Caco-2 (cell line): Measurements from ENCODE around the gene STK10. TPM values are rescaled to one million over a fixed set of nuclear protein-coding genes. Genes with fewer than 3 reads are reported as not detected.

Experiments used
- BruUV-seq: library from RNA; stranded (reverse); fragments of 400-500 nt; replicated peaks from 2 replicates; lab custom pipeline; 2021; lab: Mats Ljungman, UMichigan
- CTCF ChIA-PET: fragments of 300-600 bp; sonication (Branson Sonifier 250); formaldehyde crosslinking; loops from one replicate; lab custom pipeline; 2022; ENCODE audit warnings: antibody characterized with exemption; lab: Charles Lee
- POLR2A ChIA-PET: fragments of 300-600 bp; sonication (Branson Sonifier 250); formaldehyde crosslinking; loops from one replicate; lab custom pipeline; 2022; ENCODE audit warnings: antibody characterized with exemption; lab: Charles Lee
- DNase-seq, 2 experiments: peaks; one replicate each; pipeline versions ENCODE4 v3.0.0 to v3.0.0-alpha.2; 2020 to 2022
- H3K27me3 ChIP-seq: replicated peaks from 2 replicates; pipeline ENCODE4 v1.6.0; 2011; ENCODE audit warnings: low read length; ENCODE audit not compliant: control insufficient read depth, insufficient read depth
- H3K36me3 ChIP-seq: 2 replicates; pipeline ENCODE4 v1.5.1; 2011; ENCODE audit warnings: low read length; ENCODE audit not compliant: control insufficient read depth, insufficient read depth
- H3K4me1 ChIP-seq: fragments of 250-450 bp; sonication (Bioruptor Pico); 2 replicates; pipeline ENCODE4 v1.5.1; 2020; ENCODE audit warnings: mild to moderate bottlenecking
- H3K4me3 ChIP-seq: 2 replicates; pipeline ENCODE4 v1.5.1; 2011; ENCODE audit warnings: low read depth, mild to moderate bottlenecking, control low read depth, low read length
- H3K9me3 ChIP-seq: fragments of 250-450 bp; sonication (Bioruptor Pico); 2 replicates; pipeline ENCODE4 v1.5.1; 2020; ENCODE audit warnings: mild to moderate bottlenecking, moderate library complexity
- H3K27ac Mint-ChIP-seq: one replicate; pipeline ENCODE4 v1.8.0; 2022; ENCODE audit warnings: mixed read lengths; ENCODE audit not compliant: unreplicated experiment
- H3K27me3 Mint-ChIP-seq: one replicate; pipeline ENCODE4 v1.8.0; 2022; ENCODE audit warnings: mixed read lengths; ENCODE audit not compliant: insufficient read depth, unreplicated experiment
- H3K36me3 Mint-ChIP-seq: one replicate; pipeline ENCODE4 v1.8.0; 2022; ENCODE audit warnings: mild to moderate bottlenecking, mixed read lengths; ENCODE audit not compliant: insufficient read depth, unreplicated experiment
- H3K4me1 Mint-ChIP-seq: one replicate; pipeline ENCODE4 v1.8.0; 2022; ENCODE audit warnings: low read depth, mixed read lengths; ENCODE audit not compliant: unreplicated experiment
- H3K4me3 Mint-ChIP-seq: one replicate; pipeline ENCODE4 v1.8.0; 2022; ENCODE audit warnings: mild to moderate bottlenecking, moderate library complexity, mixed read lengths; ENCODE audit not compliant: unreplicated experiment
- H3K9me3 Mint-ChIP-seq: one replicate; pipeline ENCODE4 v1.8.0; 2022; ENCODE audit warnings: mixed read lengths; ENCODE audit not compliant: unreplicated experiment
- intact Hi-C: fragments of 100-400 bp; cut with micrococcal nuclease; formaldehyde crosslinking; loops from one replicate; pipeline ENCODE4 v1.10.0; 2022; ENCODE audit not compliant: unreplicated experiment
- total RNA-seq: library from RNA; stranded (reverse); gene quantifications from 2 replicates; pipeline ENCODE4 v1.2.3, GENCODE V29; 2022
- TF ChIP-seq, protein P1 (sequence below), 2 experiments: fragments of 200-600 bp in 1 of 2; IDR thresholded peaks; 1 replicate in 1 of 2; 2 replicates in 1 of 2; pipeline versions ENCODE4 v1.5.1 to v1.8.0; 2011 to 2022; ENCODE audit warnings: antibody characterized with exemption in 1 of 2, control low read depth in 1 of 2, inconsistent platforms in 1 of 2, low read depth in 1 of 2, low read length in 1 of 2, mild to moderate bottlenecking in 1 of 2, moderate library complexity in 1 of 2; ENCODE audit not compliant: insufficient read depth in 1 of 2, severe bottlenecking in 1 of 2, unreplicated experiment in 1 of 2

Gene STK10
- total RNA-seq, 1 experiment from 2014 or later: 10.3 TPM

DNA sequence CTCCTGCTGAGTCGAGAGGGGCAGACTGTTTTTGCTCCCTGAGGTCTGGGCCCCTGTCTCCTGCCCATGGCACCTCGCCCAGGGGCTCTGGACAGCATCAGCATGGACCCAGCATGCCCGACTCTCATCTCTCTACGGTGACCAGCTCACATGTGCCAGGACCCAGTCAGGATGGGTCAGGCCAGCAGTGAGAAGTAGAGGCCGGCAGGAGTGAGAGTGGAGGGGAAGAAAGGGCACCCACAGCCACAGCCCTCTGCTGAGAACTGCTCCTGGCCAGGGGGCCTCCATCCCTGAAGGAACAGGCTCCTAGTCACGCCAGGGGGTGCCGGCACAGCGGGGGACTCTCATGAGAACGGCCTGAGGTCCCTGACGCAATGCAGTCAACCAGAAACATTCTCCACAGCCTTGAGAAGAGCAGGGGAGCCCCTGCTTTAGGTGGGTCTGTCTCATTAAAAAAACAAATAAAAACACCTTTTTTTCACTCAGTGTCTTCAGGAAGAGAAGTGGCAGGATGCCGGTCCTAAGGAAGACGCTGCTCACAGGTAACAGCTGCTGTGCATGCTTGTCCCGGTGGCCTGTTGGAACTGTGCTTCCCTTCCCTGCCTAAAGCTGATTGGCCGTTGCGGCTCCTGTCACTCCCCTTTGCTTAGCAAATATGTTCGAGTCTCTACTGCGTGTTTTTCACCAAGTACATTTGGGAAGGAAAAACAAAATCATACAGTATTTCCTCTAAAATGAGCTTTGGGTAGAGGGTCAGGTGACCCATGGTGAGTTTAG lies 95.9 kb downstream of the STK10 start:
- TF ChIP-seq, protein P1, sequence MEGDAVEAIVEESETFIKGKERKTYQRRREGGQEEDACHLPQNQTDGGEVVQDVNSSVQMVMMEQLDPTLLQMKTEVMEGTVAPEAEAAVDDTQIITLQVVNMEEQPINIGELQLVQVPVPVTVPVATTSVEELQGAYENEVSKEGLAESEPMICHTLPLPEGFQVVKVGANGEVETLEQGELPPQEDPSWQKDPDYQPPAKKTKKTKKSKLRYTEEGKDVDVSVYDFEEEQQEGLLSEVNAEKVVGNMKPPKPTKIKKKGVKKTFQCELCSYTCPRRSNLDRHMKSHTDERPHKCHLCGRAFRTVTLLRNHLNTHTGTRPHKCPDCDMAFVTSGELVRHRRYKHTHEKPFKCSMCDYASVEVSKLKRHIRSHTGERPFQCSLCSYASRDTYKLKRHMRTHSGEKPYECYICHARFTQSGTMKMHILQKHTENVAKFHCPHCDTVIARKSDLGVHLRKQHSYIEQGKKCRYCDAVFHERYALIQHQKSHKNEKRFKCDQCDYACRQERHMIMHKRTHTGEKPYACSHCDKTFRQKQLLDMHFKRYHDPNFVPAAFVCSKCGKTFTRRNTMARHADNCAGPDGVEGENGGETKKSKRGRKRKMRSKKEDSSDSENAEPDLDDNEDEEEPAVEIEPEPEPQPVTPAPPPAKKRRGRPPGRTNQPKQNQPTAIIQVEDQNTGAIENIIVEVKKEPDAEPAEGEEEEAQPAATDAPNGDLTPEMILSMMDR (IDR thresholded peaks at IDR 0.05; ENCODE audit: insufficient read depth in 1 of 2, low read depth in 1 of 2, low read length in 1 of 2, severe bottlenecking in 1 of 2, unreplicated experiment in 1 of 2): no peak
- H3K4me1 Mint-ChIP-seq: no peaks in the 10 kb centered on the region
- Histone ChIP-seq H3K36me3 (no peaks in the 10 kb centered on the region), H3K4me3 (no peak overlapping the region), H3K27me3 (no peaks in the 10 kb centered on the region), H3K9me3 (no peaks in the 10 kb centered on the region), H3K4me1 (no peaks in the 10 kb centered on the region)
- ChIA-PET CTCF (interaction anchor here (0.6 kb wide), 1 partner anchor 177 kb away, joined by 6 read pairs; no protein-coding TSS in a partner anchor), POLR2A (no interaction called here)
- no peak overlapping the region for H3K4me3 Mint-ChIP-seq
- intact Hi-C loops: no loop called here
- peaks cover 6% of the 10 kb centered on the region for H3K36me3 Mint-ChIP-seq
- no peaks in the 10 kb centered on the region for H3K9me3 Mint-ChIP-seq
- BruUV-seq: no TSS peak
- no peaks in the 10 kb centered on the region for H3K27me3 Mint-ChIP-seq
- DNase-seq: no peak
- no peak overlapping the region for H3K27ac Mint-ChIP-seq

DNA sequence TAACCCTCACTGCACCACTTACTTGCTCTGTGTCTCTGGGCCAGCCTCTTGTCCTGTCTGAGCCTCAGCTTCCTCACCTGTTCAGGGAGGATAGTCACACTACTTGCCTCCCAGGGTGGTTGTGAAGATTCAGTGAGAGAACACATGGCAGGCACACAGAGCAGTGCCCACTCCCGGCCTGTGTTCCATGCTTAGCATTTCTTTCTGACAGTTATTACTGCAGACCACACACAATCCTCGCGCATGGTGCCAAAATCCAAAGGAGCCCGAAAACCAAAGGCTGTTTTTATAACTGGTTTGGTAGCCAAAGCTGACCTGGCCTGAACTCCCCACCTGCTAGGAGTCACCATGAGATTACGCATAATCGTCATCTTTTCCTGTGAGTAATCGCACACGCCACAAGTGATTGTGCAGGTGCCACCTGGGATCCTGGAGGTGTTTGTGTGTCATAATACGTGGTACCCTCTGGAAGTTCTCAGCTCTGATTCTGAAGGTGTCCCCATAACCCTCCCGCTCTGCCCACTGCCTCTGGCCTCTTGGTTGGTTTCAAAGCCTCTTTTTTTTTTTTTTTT lies 97.0 kb downstream of the STK10 start:
- no peak for DNase-seq
- POLR2A ChIA-PET: no interaction called here
- H3K27ac Mint-ChIP-seq: no peak overlapping the region
- Histone ChIP-seq H3K4me3 (no peak overlapping the region), H3K9me3 (no peaks in the 10 kb centered on the region), H3K36me3 (no peaks in the 10 kb centered on the region), H3K4me1 (peaks cover 5% of the 10 kb centered on the region; the same call in 1 of the 2 replicates), H3K27me3 (no peaks in the 10 kb centered on the region)
- no peaks in the 10 kb centered on the region for H3K27me3 Mint-ChIP-seq
- peaks cover 6% of the 10 kb centered on the region for H3K36me3 Mint-ChIP-seq
- no TSS peak for BruUV-seq
- intact Hi-C loops: no loop called here
- no peaks in the 10 kb centered on the region for H3K9me3 Mint-ChIP-seq
- peaks cover 5% of the 10 kb centered on the region for H3K4me1 Mint-ChIP-seq
- TF ChIP-seq, protein P1 (IDR thresholded peaks at IDR 0.05; ENCODE audit: insufficient read depth in 1 of 2, low read depth in 1 of 2, low read length in 1 of 2, severe bottlenecking in 1 of 2, unreplicated experiment in 1 of 2): no peak
- no peak overlapping the region for H3K4me3 Mint-ChIP-seq
- CTCF ChIA-PET: interaction anchor here (0.6 kb wide), 1 partner anchor 1452 kb away, joined by 3 read pairs; no protein-coding TSS in a partner anchor

DNA sequence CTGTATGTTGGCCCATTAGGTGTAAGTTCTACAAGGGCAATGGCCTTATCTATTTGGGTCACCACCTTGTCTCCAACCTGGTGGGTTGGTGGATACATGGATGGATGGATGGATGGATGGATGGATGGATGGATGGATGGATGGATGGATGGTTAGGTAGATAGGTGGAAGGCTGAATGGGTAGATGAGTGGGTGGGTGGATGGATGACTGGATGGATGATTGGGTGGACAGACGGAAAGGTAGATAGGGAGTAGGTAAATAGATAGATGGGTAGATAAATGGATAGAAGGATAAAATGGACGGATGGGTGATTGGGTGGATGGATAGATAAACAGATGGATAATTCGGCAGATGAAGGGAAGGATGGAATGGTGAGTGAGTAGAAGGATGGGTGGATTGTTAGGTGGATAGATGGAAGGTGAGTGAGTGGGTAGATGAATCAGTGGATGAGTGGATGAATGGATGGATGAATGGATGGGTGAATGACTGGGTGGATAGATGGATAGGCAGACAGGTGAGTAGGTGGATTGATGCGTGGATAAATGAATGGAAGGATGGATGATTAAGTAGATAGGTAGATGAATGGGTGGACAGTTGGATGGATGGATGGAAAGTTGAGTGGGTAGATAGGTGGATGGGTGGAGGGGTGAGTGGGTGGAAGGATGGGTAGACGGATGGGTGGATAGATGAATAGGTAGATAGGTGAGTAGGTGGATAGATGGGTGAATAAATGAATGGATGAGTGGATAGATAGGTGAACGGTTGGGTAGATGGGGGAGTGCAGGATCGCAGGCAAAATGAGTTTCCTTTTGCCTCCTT lies 98.5 kb downstream of the STK10 start:
- Mint-ChIP-seq H3K27ac (no peak overlapping the region), H3K9me3 (no peaks in the 10 kb centered on the region), H3K4me3 (no peak overlapping the region), H3K27me3 (no peaks in the 10 kb centered on the region), H3K4me1 (peaks cover 8% of the 10 kb centered on the region), H3K36me3 (no peaks in the 10 kb centered on the region)
- intact Hi-C loops: no loop called here
- TF ChIP-seq, protein P1 (IDR thresholded peaks at IDR 0.05; ENCODE audit: insufficient read depth in 1 of 2, low read depth in 1 of 2, low read length in 1 of 2, severe bottlenecking in 1 of 2, unreplicated experiment in 1 of 2): no peak
- no peak for DNase-seq
- no peak overlapping the region for H3K4me3 ChIP-seq
- H3K9me3 ChIP-seq: no peaks in the 10 kb centered on the region
- ChIA-PET CTCF (no interaction called here), POLR2A (no interaction called here)
- peaks cover 5% of the 10 kb centered on the region; the same call in 1 of the 2 replicates for H3K4me1 ChIP-seq
- H3K27me3 ChIP-seq: no peaks in the 10 kb centered on the region
- BruUV-seq: no TSS peak
- no peaks in the 10 kb centered on the region for H3K36me3 ChIP-seq
